ENCODE measurements around the gene ADCY4. TPM values are rescaled to one million over a fixed set of nuclear protein-coding genes. Genes with fewer than 3 reads are reported as not detected.

The ADCY4 gene
- total and polyA plus RNA-seq, 2 of the 13 experiments (the other 11 are each of a cell fraction or from before 2014, with no cell fraction given) = 0.03 TPM; not detected in 1

GRCh38 chr14:24315807-24316596, 18.9 kb downstream of the ADCY4 start (continued):
- no peak for TF ChIP-seq LRRFIP1 (CRISPR knock-in tag; conservative IDR thresholded peaks at IDR 0.05)
- no peak for TF ChIP-seq NAIF1 (CRISPR knock-in tag; IDR thresholded peaks at IDR 0.05; ENCODE audit: borderline replicate concordance)
- TF ChIP-seq CENPX (CRISPR knock-in tag; IDR thresholded peaks at IDR 0.05) = no peak
- TF ChIP-seq ZNF615 (CRISPR knock-in tag; IDR thresholded peaks at IDR 0.05; ENCODE audit: borderline replicate concordance) = no peak
- peak; percentile 76 for TF ChIP-seq POLR2G (IDR thresholded peaks at IDR 0.05; ENCODE audit: low read depth, low read length)
- peak; percentile 81; the same call in 1 of the 2 replicates for TF ChIP-seq ZFP36L2 (CRISPR knock-in tag; IDR thresholded peaks at IDR 0.05)
- no peak for TF ChIP-seq SOX6 (IDR thresholded peaks at IDR 0.05)
- peak; percentile 62 for TF ChIP-seq SOX6 (CRISPR knock-in tag; IDR thresholded peaks at IDR 0.05)
- peak; percentile 88 for TF ChIP-seq SP4 (CRISPR knock-in tag; IDR thresholded peaks at IDR 0.05)
- peak; percentile 96 for TF ChIP-seq ZBTB43 (CRISPR knock-in tag; conservative IDR thresholded peaks at IDR 0.05)
- peak; percentile 89; the same call in 1 of the 2 replicates for TF ChIP-seq PAWR (CRISPR knock-in tag; IDR thresholded peaks at IDR 0.05; ENCODE audit: borderline replicate concordance)
- no peak for TF ChIP-seq GATA4 (IDR thresholded peaks at IDR 0.05; ENCODE audit: borderline replicate concordance, low read depth)
- peak; percentile 82; the same call in 1 of the 2 replicates for TF ChIP-seq ZBTB8A (CRISPR knock-in tag; IDR thresholded peaks at IDR 0.05; ENCODE audit: borderline replicate concordance, low read depth)
- TF ChIP-seq CEBPG (CRISPR knock-in tag; IDR thresholded peaks at IDR 0.05) = peak; percentile 47; the same call in 1 of the 2 replicates
- TF ChIP-seq MTERF4 (CRISPR knock-in tag; IDR thresholded peaks at IDR 0.05) = peak; percentile 99
- peak; percentile 97 for TF ChIP-seq ZNF484 (CRISPR knock-in tag; IDR thresholded peaks at IDR 0.05; ENCODE audit: borderline replicate concordance, low read depth)
- TF ChIP-seq SP140L (CRISPR knock-in tag; IDR thresholded peaks at IDR 0.05; ENCODE audit: borderline replicate concordance) = no peak; the same call in 1 of the 2 replicates
- TF ChIP-seq PAX8 (CRISPR knock-in tag; IDR thresholded peaks at IDR 0.05; ENCODE audit: borderline replicate concordance) = 0 out of 2 replicates have a peak, but pooled peaks have one; percentile 89
- no peak for TF ChIP-seq JUNB (CRISPR knock-in tag; IDR thresholded peaks at IDR 0.05; ENCODE audit: borderline replicate concordance)
- TF ChIP-seq MIER2 (CRISPR knock-in tag; IDR thresholded peaks at IDR 0.05) = 0 out of 2 replicates have a peak, but pooled peaks have one; percentile 59
- TF ChIP-seq ZBTB44 (CRISPR knock-in tag; IDR thresholded peaks at IDR 0.05) = peak; percentile 94
- TF ChIP-seq NCOA5 (CRISPR knock-in tag; IDR thresholded peaks at IDR 0.05) = 0 out of 2 replicates have a peak, but pooled peaks have one; percentile 63
- no peak for TF ChIP-seq NFRKB (IDR thresholded peaks at IDR 0.05)

Measured in HepG2 (cell line).